ENCODE data around the gene GIPC1. TPM values are rescaled to one million over a fixed set of nuclear protein-coding genes. Genes with fewer than 3 reads are reported as not detected.
"Not testable (repeated sequence)": the region's sequence is repeated elsewhere in the genome, so short reads cannot be mapped to it uniquely, and the experiment has no call there.

The GIPC1 gene
- total RNA-seq, 4 donors from 2014 or later = 61.8 to 122 (median 113) TPM

DNA sequence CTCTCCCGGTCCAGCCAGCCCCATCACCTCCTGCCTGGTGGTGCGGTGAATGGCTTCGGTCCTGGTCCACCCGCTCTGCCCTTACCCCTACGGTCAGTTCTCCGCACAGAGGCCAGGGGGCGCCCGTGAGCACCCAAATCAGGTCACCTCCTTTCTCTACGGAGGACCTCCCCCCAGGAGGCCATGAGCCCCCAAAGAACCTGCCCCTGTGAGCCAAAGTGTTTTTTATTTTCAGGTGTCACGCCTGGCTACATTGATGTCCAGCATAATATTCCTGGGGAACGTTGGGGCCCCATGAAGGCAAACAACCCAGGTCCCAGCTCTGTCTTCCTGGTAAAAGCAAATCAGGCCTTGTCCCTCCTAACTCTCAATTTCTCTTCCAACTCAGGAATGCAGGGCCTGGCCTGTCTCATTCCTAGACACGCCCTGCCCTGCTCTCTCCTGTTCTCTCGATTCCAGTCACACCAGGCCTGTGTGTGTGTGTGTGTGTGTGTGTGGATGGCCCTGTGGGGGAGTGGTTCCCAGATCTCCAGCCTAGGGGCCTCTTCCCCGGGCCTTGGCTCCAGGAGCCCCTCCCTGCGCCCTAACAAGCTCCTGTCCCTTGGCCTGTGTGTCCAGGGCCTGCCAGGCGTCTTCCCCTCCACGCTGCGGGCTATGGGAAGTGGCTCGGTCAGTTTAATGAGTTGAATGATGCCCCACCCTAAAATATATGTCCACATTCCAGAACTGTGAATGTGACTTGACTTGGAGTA lies 9.7 kb upstream of the GIPC1 start:
- Histone ChIP-seq H3K36me3 (no peaks in the 10 kb centered on the region), H3K27me3 (no peaks in the 10 kb centered on the region), H3K4me1 (peaks cover 0 to 17% (median 0%) of the 10 kb centered on the region in 4 donors), H3K27ac (peak overlapping the region; percentile 12 to 69 (median 58)), H3K4me3 (no peak overlapping the region), H3K9me3 (no peaks in the 10 kb centered on the region)
- DNase-seq (ENCODE audit: low spot score in 2 of 2) = no peak
- TF ChIP-seq CTCF (IDR thresholded peaks at IDR 0.05) (peak; percentile 36 to 67 (median 57)), POLR2A (IDR thresholded peaks at IDR 0.05) (no peak), EP300 (IDR thresholded peaks at IDR 0.05) (no peak)
- WGBS, 2 donors = 44 to 45% methylated on average over 19 of the region's 19 CpGs

DNA sequence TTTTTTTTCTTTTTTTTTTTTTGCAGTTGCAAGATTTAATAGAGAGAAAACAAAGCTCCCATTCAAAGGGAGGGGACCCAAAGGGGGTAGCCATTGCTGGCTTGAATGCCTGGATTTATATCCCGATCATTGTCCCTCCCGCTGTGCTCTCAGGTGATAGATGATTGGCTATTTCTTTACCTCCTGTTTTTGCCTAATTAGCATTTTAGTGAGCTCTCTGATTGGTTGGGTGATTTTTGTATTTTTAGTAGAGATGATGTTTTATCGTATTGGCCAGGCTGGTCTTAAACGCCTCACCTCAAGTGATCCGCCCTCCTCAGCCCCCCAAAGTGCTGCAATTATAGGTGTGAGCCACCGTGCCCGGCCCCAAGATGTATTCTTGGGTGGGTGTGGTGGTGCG lies 8.6 kb upstream of the GIPC1 start:
- H3K36me3 ChIP-seq; H3K4me1 ChIP-seq; H3K9me3 ChIP-seq; DNase-seq (ENCODE audit: low spot score in 2 of 2); H3K27me3 ChIP-seq; H3K4me3 ChIP-seq: not testable (repeated sequence)
- 81 to 84% methylated on average over 8 of the region's 8 CpGs for WGBS, 2 donors
- peak overlapping the region in 1 of 4 donors; percentile 69 for H3K27ac ChIP-seq

- Histone ChIP-seq H3K27me3 (no peaks in the 10 kb centered on the region), H3K27ac (no peak overlapping the region), H3K9me3 (no peaks in the 10 kb centered on the region), H3K4me1 (peaks cover 0 to 7% (median 0%) of the 10 kb centered on the region in 4 donors), H3K36me3 (no peaks in the 10 kb centered on the region), H3K4me3 (no peak overlapping the region)
- DNase-seq (ENCODE audit: low spot score in 2 of 2) = no peak
- no peak for TF ChIP-seq EP300 (IDR thresholded peaks at IDR 0.05)
- no peak for TF ChIP-seq CTCF (IDR thresholded peaks at IDR 0.05)
- no peak for TF ChIP-seq POLR2A (IDR thresholded peaks at IDR 0.05)
- 80 to 85% methylated on average over 1 of the region's 1 CpG for WGBS, 2 donors
Observed at GRCh38 chr19:14503285-14503684, 7.4 kb upstream of the GIPC1 start.

DNA sequence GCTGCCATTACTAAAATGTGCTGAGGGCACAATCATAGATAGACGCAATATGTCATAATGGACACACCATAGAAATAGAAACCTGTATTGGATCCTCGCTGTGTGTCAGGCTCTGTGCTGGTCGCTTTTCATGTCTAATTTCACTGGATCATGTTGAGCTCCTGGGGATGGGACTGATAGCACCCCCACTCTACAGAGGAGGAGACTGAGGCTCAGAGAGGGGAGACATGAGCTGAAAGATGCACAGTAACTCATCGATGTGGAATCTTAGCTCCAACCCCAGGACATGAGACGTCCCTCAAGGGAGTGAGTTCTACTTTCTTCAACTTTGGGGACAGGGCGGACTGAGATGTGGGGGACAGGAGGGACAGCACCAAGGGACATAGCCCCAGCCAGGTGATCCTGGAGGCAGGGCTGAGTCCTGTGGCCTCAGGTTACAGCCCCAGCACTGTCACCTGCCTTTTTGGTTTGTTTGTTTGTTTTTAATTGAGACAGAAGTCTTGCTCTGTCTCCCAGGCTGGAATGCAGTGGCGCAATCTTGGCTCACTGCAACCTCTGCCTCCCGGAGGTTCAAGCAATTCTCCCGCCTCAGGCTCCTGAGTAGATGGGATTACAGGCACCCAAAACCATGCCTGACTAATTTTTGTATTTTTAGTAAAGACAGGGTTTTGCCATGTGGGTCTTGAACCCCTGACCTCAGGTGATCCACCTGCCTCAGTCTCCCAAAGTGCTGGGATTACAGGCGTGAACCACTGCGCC lies 6.6 kb upstream of the GIPC1 start:
- Histone ChIP-seq H3K27ac (no peak overlapping the region), H3K9me3 (no peaks in the 10 kb centered on the region), H3K36me3 (no peaks in the 10 kb centered on the region), H3K4me3 (no peak overlapping the region), H3K27me3 (no peaks in the 10 kb centered on the region), H3K4me1 (peaks cover 0 to 14% (median 2%) of the 10 kb centered on the region in 4 donors)
- DNase-seq (ENCODE audit: low spot score in 2 of 2) = no peak
- 80 to 83% methylated on average over 11 of the region's 11 CpGs for WGBS, 2 donors
- no peak for TF ChIP-seq EP300 (IDR thresholded peaks at IDR 0.05)
- TF ChIP-seq POLR2A (IDR thresholded peaks at IDR 0.05) = no peak
- TF ChIP-seq CTCF (IDR thresholded peaks at IDR 0.05) = no peak

- H3K4me1 ChIP-seq = peaks cover 0 to 46% (median 23%) of the 10 kb centered on the region in 4 donors
Observed at GRCh38 chr19:14497228-14497921, 1.4 kb upstream of the GIPC1 start.

More at GRCh38 chr19:14497228-14497921, 1.4 kb upstream of the GIPC1 start:
- 35 to 37% methylated on average over 4 to 6 of the region's 6 CpGs for WGBS, 2 donors
- Histone ChIP-seq H3K36me3 (peaks cover 0 to 4% (median 0%) of the 10 kb centered on the region in 3 donors), H3K27me3 (no peaks in the 10 kb centered on the region), H3K27ac (peak overlapping the region; percentile 65 to 90 (median 87)), H3K4me3 (no peak overlapping the region), H3K9me3 (no peaks in the 10 kb centered on the region)
- DNase-seq (ENCODE audit: low spot score in 2 of 2) = no peak
- TF ChIP-seq CTCF (IDR thresholded peaks at IDR 0.05) (no peak), EP300 (IDR thresholded peaks at IDR 0.05) (peak in 1 of 2 donors; percentile 14), POLR2A (IDR thresholded peaks at IDR 0.05) (no peak)

All from tibial nerve (tissue), 4 donors.